ENCODE data around the gene LCN1.

GRCh38 chr9:135512241-135512603 lies 9.0 kb upstream of the LCN1 start:
- TF ChIP-seq SMC3 (conservative IDR thresholded peaks at IDR 0.05; ENCODE audit: poor library complexity) (no peak), CTCF (IDR thresholded peaks at IDR 0.05; ENCODE audit: poor library complexity, severe bottlenecking) (no peak), EZH2 (IDR thresholded peaks at IDR 0.05; ENCODE audit: borderline replicate concordance, insufficient read depth, low read length, poor library complexity, severe bottlenecking) (no peak), EP300 (conservative IDR thresholded peaks at IDR 0.05; ENCODE audit: poor library complexity, severe bottlenecking) (no peak), REST (IDR thresholded peaks at IDR 0.05; ENCODE audit: borderline replicate concordance) (no peak), RAD21 (conservative IDR thresholded peaks at IDR 0.05) (no peak), TAF1 (IDR thresholded peaks at IDR 0.05; ENCODE audit: low read depth) (no peak), POLR2AphosphoS5 (IDR thresholded peaks at IDR 0.05) (no peak), MXI1 (conservative IDR thresholded peaks at IDR 0.05; ENCODE audit: poor library complexity, severe bottlenecking) (no peak)

Measured in neural cell (in vitro differentiated cells).